Superior temporal gyrus (tissue), 1 donor: ENCODE measurements around the gene CUTC.
"Not testable (repeated sequence)": the region's sequence is repeated elsewhere in the genome, so short reads cannot be mapped to it uniquely, and the experiment has no call there.

ENCODE experiments used
- DNase-seq: peaks from one replicate; pipeline ENCODE4 v3.0.0-alpha.2; 2016; ENCODE audit errors: extremely low spot score

Gene CUTC

DNA sequence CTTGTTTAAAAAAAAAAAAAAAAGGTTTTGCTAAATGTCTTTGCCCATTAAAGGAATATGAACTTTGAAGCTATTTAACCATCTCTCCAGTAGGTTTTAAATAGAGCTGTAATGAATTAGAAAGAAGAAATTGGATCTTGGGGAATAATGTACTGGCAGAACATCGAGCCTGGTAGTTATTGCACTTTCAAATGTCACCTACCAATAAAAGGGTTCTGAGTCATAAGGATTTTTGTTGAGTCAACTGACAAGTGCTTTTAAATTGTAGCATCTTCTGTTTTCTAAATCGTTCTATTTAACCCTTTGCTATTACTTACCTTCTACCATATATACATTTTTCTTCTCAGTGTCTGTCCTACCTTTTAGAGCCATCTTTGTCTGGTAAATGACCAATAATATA is 10.7 kb downstream of the CUTC start:
- no peak for DNase-seq

GRCh38 chr10:99743841-99744240 is 11.8 kb downstream of the CUTC start:
- DNase-seq = no peak

GRCh38 chr10:99746166-99746565 is 14.1 kb downstream of the CUTC start:
- not testable (repeated sequence) for DNase-seq

- DNase-seq = no peak
Measured at GRCh38 chr10:99748823-99749451, 16.9 kb downstream of the CUTC start.

DNA sequence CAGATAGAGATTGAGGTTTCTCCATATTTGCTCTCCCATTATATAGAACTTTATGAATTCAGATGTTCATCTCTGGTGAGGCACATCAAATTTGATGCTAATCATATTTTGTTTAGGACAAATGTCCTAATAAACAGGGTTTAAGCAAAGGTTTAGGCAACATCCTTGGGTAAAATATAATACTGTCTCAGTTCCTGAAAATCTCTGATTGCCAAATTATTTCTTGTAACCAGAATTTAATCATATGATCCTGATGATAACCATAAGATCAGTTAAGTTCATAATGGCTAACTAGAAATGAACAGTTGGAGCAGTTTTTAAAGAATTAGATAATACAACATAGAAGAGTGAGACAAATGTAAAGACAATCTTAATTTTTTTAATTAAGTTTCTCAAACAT is 18.6 kb downstream of the CUTC start:
- no peak for DNase-seq

- no peak for DNase-seq
Measured at GRCh38 chr10:99754670-99755069, 22.6 kb downstream of the CUTC start.

GRCh38 chr10:99756159-99756558 is 24.1 kb downstream of the CUTC start:
- no peak for DNase-seq

DNA sequence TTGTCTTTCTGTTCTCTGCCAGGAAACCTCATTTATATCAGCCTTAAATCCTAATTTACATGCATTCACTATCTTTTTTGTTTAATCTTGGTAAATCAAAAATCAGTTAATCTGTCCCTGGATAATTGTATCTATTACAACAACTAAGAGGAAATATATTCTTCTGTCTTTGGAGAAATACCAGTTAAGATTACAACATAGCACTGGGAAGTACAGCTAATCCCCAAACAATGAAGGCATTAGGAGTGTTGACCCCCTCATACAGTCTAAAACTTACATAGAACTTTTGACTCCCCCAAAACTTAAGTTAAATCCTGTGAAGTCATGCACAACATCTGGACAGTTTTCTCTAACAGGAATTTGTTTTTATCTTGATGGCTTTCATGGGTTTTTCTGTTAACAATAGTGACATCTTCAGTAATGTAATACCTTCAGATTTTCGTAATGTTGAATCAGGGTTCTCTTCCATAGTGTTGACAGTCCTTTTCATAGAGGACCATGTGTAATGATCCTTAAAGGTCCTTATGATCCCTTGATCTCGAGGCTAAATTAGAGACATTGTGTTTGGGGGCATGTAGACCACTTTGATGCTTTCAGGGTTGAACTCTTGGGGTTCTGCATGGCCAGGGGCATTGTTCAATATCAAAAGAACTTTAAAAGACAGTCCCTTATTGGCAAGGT is 26.3 kb downstream of the CUTC start:
- no peak for DNase-seq

GRCh38 chr10:99760321-99760720 is 28.3 kb downstream of the CUTC start:
- no peak for DNase-seq

DNA sequence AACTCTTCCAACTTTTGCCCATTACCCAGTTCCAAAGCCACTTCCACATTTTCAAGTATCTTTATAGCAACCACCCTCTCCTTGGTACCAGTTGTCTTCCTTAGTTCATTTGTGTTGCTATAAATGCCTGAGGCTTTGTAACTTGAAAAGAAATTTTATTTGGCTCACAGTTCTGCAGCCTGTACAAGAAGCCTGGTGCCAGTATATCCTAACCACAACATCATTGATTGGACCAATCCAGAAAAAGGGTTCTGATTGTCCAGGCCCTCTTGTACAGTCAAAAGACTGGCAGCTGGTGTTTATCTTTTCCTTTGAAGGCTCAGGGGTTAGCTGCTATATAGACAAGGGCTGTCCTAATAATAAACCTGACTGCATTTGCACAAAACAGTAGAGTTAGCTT is 29.3 kb downstream of the CUTC start:
- peak; percentile 27 for DNase-seq

DNA sequence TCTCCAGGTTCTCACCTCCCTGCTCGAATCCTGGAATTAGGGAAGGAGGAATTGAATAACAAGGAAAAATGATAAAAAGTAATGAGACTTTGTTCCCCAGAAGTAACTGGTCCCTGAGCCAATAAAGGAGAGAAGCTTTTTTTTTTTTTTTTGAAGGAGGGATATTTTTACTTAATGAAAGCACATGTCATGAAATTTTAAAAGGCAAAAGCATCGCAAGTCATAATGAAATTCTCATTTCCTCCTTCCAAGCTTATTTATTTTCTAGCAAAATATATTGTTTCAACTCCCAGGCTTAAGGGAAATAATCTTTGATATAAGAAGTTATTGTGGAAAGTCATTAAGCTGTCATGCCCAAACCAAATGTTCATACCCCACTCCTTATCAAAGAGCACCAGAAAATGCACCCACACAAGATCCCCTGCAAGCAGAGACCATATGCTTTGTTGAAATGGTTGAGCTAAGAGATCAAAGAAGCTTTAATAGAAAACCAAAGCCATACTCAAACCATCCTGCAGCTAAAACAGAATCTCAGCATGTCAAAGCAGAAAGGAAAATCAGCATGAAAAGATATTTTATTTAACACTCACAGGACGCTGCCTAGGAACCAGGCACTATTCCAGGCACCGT is 33.8 kb downstream of the CUTC start:
- DNase-seq = no peak

DNA sequence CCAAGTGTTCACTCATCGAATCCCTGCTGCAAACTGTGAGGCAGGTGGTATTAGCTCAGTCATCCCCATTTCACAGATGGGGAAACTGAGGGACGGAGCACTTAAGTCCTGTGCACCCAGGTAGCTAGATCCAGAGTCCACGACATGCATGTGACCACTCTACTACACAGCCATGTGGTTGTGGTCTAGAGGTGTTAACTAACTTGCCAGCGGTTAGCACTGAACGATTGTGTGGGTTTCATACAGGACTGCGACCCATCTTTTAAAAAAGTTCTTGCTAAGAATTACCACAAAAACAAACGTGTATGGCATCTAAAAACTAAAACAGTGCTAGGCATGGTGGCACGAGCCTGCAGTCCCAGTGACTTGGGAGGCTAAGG is 34.3 kb downstream of the CUTC start:
- DNase-seq = no peak

GRCh38 chr10:99767901-99768300 is 35.9 kb downstream of the CUTC start:
- DNase-seq = no peak

DNA sequence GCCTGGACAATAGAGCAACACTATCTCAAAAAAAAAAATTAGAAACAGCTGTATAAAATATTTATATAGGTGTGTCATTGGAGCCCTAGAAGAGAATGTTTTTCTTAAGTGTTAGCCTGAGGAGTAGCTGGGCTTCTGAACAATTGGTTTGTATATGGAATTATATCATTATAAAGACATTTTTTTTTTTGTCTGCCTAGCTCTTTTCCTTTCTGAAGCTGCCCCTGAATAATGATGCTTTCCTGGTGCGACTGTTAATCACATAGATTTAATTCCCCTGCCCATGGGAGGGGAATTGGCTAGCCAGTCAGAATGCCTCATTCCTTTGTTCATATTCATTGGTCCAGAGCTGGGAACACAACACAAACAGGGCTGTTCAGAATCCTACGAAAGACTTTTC is 36.5 kb downstream of the CUTC start:
- DNase-seq = no peak

- DNase-seq = no peak
Measured at GRCh38 chr10:99769706-99770105, 37.7 kb downstream of the CUTC start.

DNA sequence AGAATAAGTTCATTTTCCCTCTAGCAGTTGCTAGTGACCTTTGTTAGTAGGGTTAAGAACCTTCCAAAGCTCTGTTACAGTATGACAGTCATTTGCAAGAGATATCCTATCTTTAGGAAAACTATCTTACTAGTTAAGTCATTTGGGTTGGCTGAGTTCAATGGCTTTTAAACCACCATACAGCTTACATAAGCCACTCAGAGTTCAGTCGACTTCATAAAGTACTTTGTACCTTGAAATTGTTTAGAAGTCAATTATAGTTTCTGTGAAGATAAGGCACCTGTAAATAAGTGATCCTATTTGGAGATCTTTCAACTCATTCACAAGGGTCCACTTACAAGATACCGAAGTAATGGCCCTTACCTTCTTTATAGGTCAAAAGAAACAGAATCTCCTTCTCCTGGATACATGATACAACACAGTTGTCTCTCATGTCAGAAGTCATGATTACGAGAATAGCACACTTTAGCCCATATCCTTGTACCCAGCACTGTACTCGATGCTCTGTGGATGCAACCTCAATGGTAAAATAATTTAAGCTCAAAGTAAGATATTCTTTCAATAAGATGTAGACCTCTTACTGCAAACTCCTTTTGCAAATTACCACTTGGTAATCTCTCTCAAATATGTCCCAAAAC is 38.5 kb downstream of the CUTC start:
- no peak for DNase-seq

GRCh38 chr10:99775850-99776249 is 43.8 kb downstream of the CUTC start:
- DNase-seq = peak; percentile 17

GRCh38 chr10:99777918-99778714 is 46.1 kb downstream of the CUTC start:
- DNase-seq = no peak

DNA sequence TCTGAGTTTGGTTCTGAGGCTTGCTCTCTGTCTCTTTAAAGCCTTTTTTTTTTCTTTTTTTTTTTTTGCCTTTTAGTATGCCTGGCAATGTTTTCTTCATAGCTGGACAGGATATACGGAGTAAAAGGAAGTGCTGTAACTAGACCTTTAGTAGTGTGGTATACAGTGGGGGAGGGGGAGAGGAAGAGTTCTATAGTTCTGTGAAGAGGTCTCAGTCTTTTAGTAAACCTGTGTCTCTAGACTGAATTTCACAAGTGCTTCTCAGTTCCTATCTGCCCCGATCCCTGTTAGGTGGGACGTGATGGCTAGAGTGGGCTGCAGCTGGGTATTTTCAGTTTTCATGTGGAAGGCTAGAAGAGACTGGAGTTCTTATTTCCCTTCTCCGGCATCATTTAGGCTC is 47.3 kb downstream of the CUTC start:
- DNase-seq = no peak

DNA sequence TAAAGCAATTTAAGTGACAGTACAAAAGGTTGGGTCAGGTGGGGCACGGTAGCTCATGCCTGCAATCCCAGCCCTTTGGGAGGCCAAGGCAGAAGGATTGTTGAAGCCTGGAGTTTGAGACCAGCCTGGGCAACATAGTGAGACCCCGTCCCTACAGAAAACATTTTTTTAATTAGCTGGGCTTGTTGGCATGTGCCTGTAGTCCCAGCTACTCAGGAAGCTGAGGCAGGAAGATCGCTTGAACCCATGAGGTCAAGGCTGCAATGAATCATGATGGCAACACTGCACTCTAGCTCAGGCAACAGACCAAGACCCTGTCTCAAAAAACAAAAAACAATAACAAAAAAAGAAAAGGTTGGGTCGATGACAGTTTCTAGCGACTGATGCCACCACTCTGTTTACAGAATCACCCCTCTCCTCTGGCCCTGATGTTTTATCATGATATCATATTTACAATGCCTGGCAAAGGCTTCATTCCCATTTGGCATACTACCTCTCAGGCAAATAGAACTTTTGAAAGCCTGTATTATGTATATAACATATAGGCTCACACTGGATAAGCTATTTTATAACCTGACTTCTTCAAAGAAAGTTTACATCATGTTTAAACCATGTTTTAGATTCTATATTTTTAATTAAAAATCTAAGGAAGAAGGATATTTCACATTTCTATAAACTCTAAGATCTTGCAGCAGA is 49.8 kb downstream of the CUTC start:
- no peak for DNase-seq
